Thoracic aorta (tissue), 2 donors: ENCODE results near the gene SMARCB1. TPM values are rescaled to one million over a fixed set of nuclear protein-coding genes. Genes with fewer than 3 reads are reported as not detected.

Source experiments
- ATAC-seq: fragments of 150-250 bp; one replicate; pipeline ENCODE4 v1.8.0; 2017; ENCODE audit warnings: low read depth; ENCODE audit not compliant: insufficient number of reproducible peaks, low FRiP score
- DNase-seq: peaks from one replicate; pipeline ENCODE4 v3.0.0-alpha.2; 2020; ENCODE audit warnings: low spot score
- H3K27ac ChIP-seq, 2 donors: fragments of 200-600 bp; sonication (generic); 1 replicate in 1 of 2; 2 replicates in 1 of 2; pipeline ENCODE4 v1.5.1; 2016; ENCODE audit warnings: mild to moderate bottlenecking in 2 of 2, moderate library complexity in 2 of 2
- H3K27me3 ChIP-seq: fragments of 200-600 bp; sonication (generic); replicated peaks from 2 replicates; pipeline ENCODE4 v1.6.0; 2016; ENCODE audit warnings: mild to moderate bottlenecking; ENCODE audit not compliant: insufficient read depth
- H3K36me3 ChIP-seq: fragments of 200-600 bp; sonication (generic); one replicate; pipeline ENCODE4 v1.5.1; 2016
- H3K4me1 ChIP-seq, 2 donors: fragments of 200-600 bp; sonication (generic); 1 replicate in 1 of 2; 2 replicates in 1 of 2; pipeline versions ENCODE4 v1.5.1 to v1.6.0; 2016; ENCODE audit warnings: low read depth in 2 of 2, mild to moderate bottlenecking in 1 of 2; ENCODE audit not compliant: control insufficient read depth in 1 of 2
- H3K4me3 ChIP-seq: fragments of 200-600 bp; sonication (generic); 2 replicates; pipeline ENCODE4 v1.5.1; 2016; ENCODE audit warnings: mild to moderate bottlenecking
- H3K9me3 ChIP-seq: fragments of 200-600 bp; sonication (generic); 2 replicates; pipeline ENCODE4 v1.5.1; 2016
- total RNA-seq, 2 donors: library from RNA; depleted of rRNA; stranded (reverse); fragments of >200 nt; gene quantifications; one replicate each; pipeline versions ENCODE4 v1.1.0 to v1.2.3, GENCODE V29; 2016
- TF ChIP-seq, protein P1 (sequence below): fragments of 200-600 bp; sonication (generic); IDR thresholded peaks from one replicate; pipeline ENCODE4 v1.5.1; 2019; ENCODE audit warnings: antibody characterized with exemption

Gene SMARCB1
- 10 to 100 TPM; 43.5 to 50.0 TPM for total RNA-seq

DNA sequence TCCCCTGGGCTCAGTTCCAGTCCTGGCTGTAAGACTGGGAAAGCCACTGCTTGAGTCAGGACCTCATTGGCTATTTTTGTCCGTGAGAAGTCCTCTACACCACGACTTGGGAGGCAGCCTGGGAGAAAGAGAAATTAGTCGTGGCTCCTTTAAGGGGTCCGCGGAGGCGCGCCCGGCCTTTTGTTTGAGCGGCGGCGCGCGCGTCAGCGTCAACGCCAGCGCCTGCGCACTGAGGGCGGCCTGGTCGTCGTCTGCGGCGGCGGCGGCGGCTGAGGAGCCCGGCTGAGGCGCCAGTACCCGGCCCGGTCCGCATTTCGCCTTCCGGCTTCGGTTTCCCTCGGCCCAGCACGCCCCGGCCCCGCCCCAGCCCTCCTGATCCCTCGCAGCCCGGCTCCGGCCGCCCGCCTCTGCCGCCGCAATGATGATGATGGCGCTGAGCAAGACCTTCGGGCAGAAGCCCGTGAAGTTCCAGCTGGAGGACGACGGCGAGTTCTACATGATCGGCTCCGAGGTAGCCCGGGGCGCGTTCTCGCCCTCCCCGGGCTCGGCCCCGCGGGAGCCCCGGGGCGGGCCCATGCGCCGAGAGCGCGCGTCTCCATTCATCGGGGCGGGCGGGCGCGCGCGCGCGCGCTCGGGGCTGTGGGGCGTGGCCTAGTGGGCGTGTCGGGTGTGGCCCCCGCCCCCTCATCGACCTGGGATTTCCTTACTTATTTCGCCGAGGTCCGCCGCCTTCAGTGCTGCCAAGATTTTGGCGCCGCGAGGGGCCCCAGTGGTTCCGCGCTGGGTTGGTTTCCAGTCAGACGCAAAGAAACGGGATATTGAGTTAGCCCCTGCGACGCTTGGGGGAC lies at the start of gene SMARCB1:
Gene SMARCB1, plus strand, starts transcription at position 215 of the 848 bp plus-strand sequence. Its CDS starts 204 bp downstream, at position 419.
- no peaks in the 10 kb centered on the region for H3K36me3 ChIP-seq
- no peaks in the 10 kb centered on the region for H3K27me3 ChIP-seq
- peaks cover 16 to 33% of the 10 kb centered on the region in 2 donors for H3K4me1 ChIP-seq
- ATAC-seq: peak; percentile 98
- DNase-seq: peak; percentile 88
- TF ChIP-seq, protein P1, sequence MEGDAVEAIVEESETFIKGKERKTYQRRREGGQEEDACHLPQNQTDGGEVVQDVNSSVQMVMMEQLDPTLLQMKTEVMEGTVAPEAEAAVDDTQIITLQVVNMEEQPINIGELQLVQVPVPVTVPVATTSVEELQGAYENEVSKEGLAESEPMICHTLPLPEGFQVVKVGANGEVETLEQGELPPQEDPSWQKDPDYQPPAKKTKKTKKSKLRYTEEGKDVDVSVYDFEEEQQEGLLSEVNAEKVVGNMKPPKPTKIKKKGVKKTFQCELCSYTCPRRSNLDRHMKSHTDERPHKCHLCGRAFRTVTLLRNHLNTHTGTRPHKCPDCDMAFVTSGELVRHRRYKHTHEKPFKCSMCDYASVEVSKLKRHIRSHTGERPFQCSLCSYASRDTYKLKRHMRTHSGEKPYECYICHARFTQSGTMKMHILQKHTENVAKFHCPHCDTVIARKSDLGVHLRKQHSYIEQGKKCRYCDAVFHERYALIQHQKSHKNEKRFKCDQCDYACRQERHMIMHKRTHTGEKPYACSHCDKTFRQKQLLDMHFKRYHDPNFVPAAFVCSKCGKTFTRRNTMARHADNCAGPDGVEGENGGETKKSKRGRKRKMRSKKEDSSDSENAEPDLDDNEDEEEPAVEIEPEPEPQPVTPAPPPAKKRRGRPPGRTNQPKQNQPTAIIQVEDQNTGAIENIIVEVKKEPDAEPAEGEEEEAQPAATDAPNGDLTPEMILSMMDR: no peak
- peak within 1 kb of the TSS; percentile 97 to 99 for H3K27ac ChIP-seq
- H3K9me3 ChIP-seq: no peaks in the 10 kb centered on the region
- H3K4me3 ChIP-seq: peak within 1 kb of the TSS; percentile 94

DNA sequence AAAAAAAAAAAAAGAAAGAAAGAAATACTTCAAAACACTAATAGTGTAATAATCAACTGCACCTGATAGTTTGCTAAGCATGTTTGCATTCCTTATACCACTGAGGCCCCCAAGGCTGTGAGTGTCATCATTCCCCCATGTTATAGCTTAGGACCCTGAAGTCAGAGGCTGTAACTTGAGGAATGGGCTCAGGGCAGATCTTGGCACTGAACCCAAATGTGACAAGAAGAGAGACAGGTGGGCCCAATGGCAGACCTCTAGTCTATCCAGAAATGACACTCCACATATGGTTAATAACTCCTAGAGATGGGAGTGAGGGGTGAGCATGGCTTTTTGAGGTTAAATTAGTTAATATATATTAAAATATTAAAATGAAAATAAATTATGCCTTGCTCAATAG lies 49.1 kb upstream of the SMARCB1 start:
- Histone ChIP-seq H3K4me3 (no peak overlapping the region), H3K4me1 (peaks cover 0 to 7% of the 10 kb centered on the region in 2 donors), H3K27me3 (no peaks in the 10 kb centered on the region), H3K36me3 (no peaks in the 10 kb centered on the region), H3K9me3 (no peaks in the 10 kb centered on the region), H3K27ac (no peak overlapping the region)
- ATAC-seq (no peak), DNase-seq (no peak)
- TF ChIP-seq, protein P1: no peak

DNA sequence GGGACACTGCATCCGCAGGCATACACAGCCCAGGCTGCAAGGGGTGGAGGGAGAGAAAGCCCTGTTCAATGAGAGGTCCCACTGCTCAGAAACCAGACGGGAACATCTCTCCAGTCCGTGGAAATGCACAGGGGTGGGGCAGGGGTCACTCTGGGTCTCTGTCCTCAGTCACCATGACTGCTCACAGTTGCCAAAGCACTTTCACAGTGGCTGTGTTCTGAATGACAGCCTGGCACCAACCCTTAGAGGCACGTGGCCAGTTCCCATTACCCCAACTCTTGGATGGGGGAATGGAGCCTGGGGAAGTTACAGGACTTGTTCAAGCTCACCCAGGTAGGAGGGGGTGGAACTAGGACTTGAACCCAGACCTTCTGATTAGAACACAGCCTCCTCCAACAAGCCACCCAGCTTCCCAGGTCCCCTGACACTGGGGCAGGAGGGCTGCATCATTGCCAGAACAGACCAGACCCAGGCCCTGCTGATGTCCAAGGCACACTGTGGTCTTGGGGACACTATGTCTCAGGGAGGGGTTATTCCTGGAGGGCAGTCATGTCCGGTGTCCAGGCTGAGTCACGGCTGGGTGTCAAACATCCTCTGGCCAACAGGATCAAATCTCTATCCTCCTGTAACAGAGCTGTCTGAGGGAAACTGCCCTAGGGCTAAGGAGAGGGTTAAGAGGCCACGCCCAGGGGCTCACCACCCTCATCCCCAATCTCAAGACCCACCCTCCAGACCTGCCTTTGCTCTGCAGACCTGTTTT lies 44.1 kb upstream of the SMARCB1 start:
- no peak for DNase-seq
- H3K4me1 ChIP-seq: peaks cover 0 to 21% of the 10 kb centered on the region in 2 donors
- H3K27me3 ChIP-seq: no peaks in the 10 kb centered on the region
- peak overlapping the region; percentile 24 to 37 for H3K27ac ChIP-seq
- no peak overlapping the region for H3K4me3 ChIP-seq
- H3K36me3 ChIP-seq: peaks cover 16% of the 10 kb centered on the region
- H3K9me3 ChIP-seq: no peaks in the 10 kb centered on the region
- TF ChIP-seq, protein P1: no peak
- ATAC-seq: no peak

DNA sequence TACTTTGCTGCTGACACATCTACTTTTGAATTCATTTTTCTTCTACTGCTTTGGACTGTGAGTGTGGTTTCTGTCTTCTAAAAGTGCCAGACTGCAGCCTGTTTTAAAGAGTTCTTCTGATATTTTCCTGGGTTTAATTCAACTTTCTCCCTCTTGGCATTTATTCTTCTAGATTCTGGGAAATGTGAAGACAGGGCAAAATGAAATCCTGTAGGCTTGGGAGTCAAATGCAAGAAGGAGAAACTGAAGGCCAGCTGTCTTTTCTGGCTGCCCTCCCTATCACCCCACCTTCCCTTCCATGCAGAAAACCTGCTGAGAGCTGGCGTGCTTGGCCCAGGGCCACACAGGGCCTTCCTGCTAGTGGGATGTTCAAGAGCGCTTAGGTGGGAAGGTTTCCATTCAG lies 43.5 kb upstream of the SMARCB1 start:
- TF ChIP-seq, protein P1: no peak
- no peak overlapping the region for H3K4me3 ChIP-seq
- no peaks in the 10 kb centered on the region for H3K9me3 ChIP-seq
- no peaks in the 10 kb centered on the region for H3K27me3 ChIP-seq
- peaks cover 16% of the 10 kb centered on the region for H3K36me3 ChIP-seq
- H3K4me1 ChIP-seq: peaks cover 0 to 21% of the 10 kb centered on the region in 2 donors
- ATAC-seq: no peak
- peak overlapping the region; percentile 24 to 37 for H3K27ac ChIP-seq
- DNase-seq: no peak

DNA sequence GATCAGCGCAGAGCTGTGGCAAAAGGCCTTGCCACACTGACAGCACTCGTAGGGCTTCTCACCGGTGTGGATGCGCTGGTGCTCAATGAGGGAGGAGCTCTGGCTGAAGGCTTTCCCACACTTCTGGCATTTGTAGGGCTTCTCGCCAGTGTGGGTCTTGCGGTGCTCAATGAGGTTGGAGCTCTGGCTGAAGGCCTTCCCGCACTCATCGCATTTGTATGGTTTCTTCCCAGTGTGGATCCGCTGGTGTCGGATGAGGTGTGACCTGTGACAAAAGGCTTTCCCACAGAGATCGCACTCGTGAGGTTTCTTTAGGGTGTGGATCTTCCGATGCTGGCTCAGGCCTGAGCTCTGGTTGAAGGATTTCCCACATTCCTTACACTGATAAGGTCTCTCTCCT lies 42.8 kb upstream of the SMARCB1 start:
- Histone ChIP-seq H3K36me3 (peaks cover 16% of the 10 kb centered on the region), H3K4me3 (no peak overlapping the region), H3K9me3 (no peaks in the 10 kb centered on the region), H3K4me1 (peaks cover 0 to 21% of the 10 kb centered on the region in 2 donors), H3K27me3 (no peaks in the 10 kb centered on the region), H3K27ac (peak overlapping the region in 1 of 2 donors; percentile 37)
- no peak for DNase-seq
- TF ChIP-seq, protein P1: no peak
- no peak for ATAC-seq
